ENCODE data around the gene GCA.

GCA gene

DNA sequence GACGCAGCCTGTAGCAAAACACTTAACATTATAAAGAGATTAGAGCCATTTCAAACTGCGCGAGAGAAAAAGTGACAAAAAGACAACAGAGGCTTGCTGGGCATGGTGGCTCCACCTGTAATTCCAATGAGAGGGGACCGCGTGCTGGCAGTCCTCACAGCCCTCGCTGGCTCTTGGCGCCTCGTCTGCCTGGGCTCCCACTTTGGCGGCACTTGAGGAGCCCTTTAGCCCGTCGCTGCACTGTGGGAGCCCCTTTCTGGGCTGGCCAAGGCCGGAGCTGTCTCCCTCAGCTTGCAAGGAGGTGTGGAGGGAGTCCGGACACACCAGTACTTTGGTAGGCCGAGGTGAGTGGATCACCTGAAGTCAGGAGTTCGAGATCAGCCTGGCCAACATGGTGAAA, 16.1 kb upstream of the GCA start:
- Histone ChIP-seq H3K27me3 (ENCODE audit: insufficient read depth, poor library complexity, severe bottlenecking) (no peaks in the 10 kb centered on the region), H3K4me3 (replicated peaks; ENCODE audit: insufficient read depth, low read length) (no peak overlapping the region), H3K27ac (replicated peaks) (no peak overlapping the region)
- no peak for DNase-seq (ENCODE audit: low read depth in 1 of 2, low spot score in 1 of 2)
- TF ChIP-seq REST (IDR thresholded peaks at IDR 0.05; ENCODE audit: insufficient replicate concordance, low read depth) (no peak), CTCF (IDR thresholded peaks at IDR 0.05; ENCODE audit: insufficient read depth, low read length) (no peak), POLR2AphosphoS5 (IDR thresholded peaks at IDR 0.05; ENCODE audit: low read depth) (no peak), GABPA (IDR thresholded peaks at IDR 0.05; ENCODE audit: low read depth) (no peak), SPI1 (IDR thresholded peaks at IDR 0.05; ENCODE audit: borderline replicate concordance, low read depth) (no peak)

DNA sequence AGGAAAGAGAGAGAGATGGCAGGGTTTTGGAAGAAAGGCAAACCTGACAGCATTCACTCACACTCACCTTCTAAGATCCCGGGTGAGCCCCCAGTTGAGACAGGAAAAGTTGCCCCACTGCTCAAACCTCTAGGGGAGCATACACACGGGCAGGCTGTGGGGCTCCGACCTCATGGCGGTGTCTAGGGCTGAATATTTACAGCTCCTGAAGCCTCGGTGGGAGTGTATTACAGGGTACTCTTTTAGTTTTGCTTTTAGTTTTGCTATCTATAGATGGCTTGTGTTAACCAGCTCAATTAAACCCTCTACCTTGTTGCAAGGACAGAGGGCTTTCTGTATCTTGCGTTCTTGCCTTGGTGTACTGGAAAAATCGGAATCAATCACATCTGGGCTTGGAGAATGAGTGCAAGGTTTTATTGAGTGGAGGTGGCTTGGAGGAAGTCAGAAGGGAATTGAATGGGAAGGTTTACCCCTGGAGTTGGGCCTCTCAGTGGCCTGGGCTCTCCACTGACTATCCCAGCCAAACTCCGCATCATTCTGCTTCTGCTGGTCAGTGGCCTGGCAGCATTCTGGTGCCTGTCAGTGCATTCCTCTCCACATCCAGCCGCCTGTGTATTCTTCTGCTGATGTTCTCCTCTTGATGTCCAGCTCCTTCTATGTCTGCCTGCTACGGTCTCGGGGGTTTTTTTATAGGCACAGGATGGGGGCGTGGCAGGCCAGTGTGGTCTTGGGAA, 15.3 kb upstream of the GCA start:
- TF ChIP-seq REST (IDR thresholded peaks at IDR 0.05; ENCODE audit: insufficient replicate concordance, low read depth) (no peak), POLR2AphosphoS5 (IDR thresholded peaks at IDR 0.05; ENCODE audit: low read depth) (no peak), CTCF (IDR thresholded peaks at IDR 0.05; ENCODE audit: insufficient read depth, low read length) (no peak), SPI1 (IDR thresholded peaks at IDR 0.05; ENCODE audit: borderline replicate concordance, low read depth) (no peak), GABPA (IDR thresholded peaks at IDR 0.05; ENCODE audit: low read depth) (no peak)
- Histone ChIP-seq H3K4me3 (replicated peaks; ENCODE audit: insufficient read depth, low read length) (no peak overlapping the region), H3K27me3 (ENCODE audit: insufficient read depth, poor library complexity, severe bottlenecking) (no peaks in the 10 kb centered on the region), H3K27ac (replicated peaks) (no peak overlapping the region)
- DNase-seq (ENCODE audit: low read depth in 1 of 2, low spot score in 1 of 2), result no peak

DNA sequence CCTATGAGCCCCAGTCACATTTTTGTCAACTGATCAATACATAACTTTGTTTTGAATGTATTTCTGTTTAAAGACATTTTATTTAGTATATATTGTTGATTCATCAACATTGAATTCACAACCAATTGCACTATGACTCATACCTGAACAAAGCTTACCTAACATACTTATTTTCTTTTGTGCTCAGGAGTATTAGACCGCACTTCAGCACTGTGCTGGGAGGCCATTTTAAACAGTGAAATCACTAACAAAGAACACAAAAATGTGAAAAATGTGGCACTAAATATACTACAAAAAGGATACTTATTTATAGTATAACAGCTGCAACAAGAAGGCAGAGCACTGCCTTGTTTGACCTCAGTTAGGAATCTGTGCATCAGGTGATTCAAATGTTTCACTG, 13.1 kb upstream of the GCA start:
- Histone ChIP-seq H3K27me3 (ENCODE audit: insufficient read depth, poor library complexity, severe bottlenecking) (no peaks in the 10 kb centered on the region), H3K4me3 (replicated peaks; ENCODE audit: insufficient read depth, low read length) (no peak overlapping the region), H3K27ac (replicated peaks) (no peak overlapping the region)
- no peak for DNase-seq (ENCODE audit: low read depth in 1 of 2, low spot score in 1 of 2)
- TF ChIP-seq CTCF (IDR thresholded peaks at IDR 0.05; ENCODE audit: insufficient read depth, low read length) (no peak), POLR2AphosphoS5 (IDR thresholded peaks at IDR 0.05; ENCODE audit: low read depth) (no peak), REST (IDR thresholded peaks at IDR 0.05; ENCODE audit: insufficient replicate concordance, low read depth) (no peak), SPI1 (IDR thresholded peaks at IDR 0.05; ENCODE audit: borderline replicate concordance, low read depth) (no peak), GABPA (IDR thresholded peaks at IDR 0.05; ENCODE audit: low read depth) (no peak)
